ENCODE results near the gene UFL1. TPM values are rescaled to one million over a fixed set of nuclear protein-coding genes. Genes with fewer than 3 reads are reported as not detected.

UFL1 gene
- total and polyA plus RNA-seq, 2 experiments from 2014 or later: 9.0 to 9.9 TPM

- Histone ChIP-seq H3K4me3 (no peak overlapping the region), H3K4me1 (ENCODE audit: insufficient read depth) (no peaks in the 10 kb centered on the region), H4K20me1 (replicated peaks; ENCODE audit: insufficient read depth) (no peaks in the 10 kb centered on the region), H3F3A (replicated peaks; ENCODE audit: low read depth) (no peaks in the 10 kb centered on the region), H2AFZ (no peak overlapping the region; the same call in 1 of the 2 replicates), H3K79me2 (replicated peaks; ENCODE audit: insufficient read depth) (no peaks in the 10 kb centered on the region), H3K27me3 (ENCODE audit: insufficient read depth) (no peaks in the 10 kb centered on the region), H3K27ac (ENCODE audit: low read depth) (no peak overlapping the region), H3K4me2 (no peak overlapping the region), H3K36me3 (ENCODE audit: insufficient read depth) (no peaks in the 10 kb centered on the region; the same call in 1 of the 2 replicates), H3K9me2 (ENCODE audit: insufficient read depth) (no peaks in the 10 kb centered on the region)
- Mint-ChIP-seq H3K4me1 (peaks cover 2% of the 10 kb centered on the region; the same call in 1 of the 3 replicates), H3K27me3 (ENCODE audit: insufficient read depth, low read depth, poor library complexity) (no peaks in the 10 kb centered on the region), H3K27ac (no peak overlapping the region), H3K9me3 (no peaks in the 10 kb centered on the region), H3K4me3 (no peak overlapping the region), H3K36me3 (ENCODE audit: low read depth) (0 out of 3 replicates have a peak, but pooled peaks cover 6% of the 10 kb centered on the region)
- no peak for DNase-seq (ENCODE audit: low spot score)
- no peak for TF ChIP-seq STAT1 (IDR thresholded peaks at IDR 0.05; ENCODE audit: unreplicated experiment)
- TF ChIP-seq, protein P1, sequence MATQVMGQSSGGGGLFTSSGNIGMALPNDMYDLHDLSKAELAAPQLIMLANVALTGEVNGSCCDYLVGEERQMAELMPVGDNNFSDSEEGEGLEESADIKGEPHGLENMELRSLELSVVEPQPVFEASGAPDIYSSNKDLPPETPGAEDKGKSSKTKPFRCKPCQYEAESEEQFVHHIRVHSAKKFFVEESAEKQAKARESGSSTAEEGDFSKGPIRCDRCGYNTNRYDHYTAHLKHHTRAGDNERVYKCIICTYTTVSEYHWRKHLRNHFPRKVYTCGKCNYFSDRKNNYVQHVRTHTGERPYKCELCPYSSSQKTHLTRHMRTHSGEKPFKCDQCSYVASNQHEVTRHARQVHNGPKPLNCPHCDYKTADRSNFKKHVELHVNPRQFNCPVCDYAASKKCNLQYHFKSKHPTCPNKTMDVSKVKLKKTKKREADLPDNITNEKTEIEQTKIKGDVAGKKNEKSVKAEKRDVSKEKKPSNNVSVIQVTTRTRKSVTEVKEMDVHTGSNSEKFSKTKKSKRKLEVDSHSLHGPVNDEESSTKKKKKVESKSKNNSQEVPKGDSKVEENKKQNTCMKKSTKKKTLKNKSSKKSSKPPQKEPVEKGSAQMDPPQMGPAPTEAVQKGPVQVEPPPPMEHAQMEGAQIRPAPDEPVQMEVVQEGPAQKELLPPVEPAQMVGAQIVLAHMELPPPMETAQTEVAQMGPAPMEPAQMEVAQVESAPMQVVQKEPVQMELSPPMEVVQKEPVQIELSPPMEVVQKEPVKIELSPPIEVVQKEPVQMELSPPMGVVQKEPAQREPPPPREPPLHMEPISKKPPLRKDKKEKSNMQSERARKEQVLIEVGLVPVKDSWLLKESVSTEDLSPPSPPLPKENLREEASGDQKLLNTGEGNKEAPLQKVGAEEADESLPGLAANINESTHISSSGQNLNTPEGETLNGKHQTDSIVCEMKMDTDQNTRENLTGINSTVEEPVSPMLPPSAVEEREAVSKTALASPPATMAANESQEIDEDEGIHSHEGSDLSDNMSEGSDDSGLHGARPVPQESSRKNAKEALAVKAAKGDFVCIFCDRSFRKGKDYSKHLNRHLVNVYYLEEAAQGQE (IDR thresholded peaks at IDR 0.05; ENCODE audit: unreplicated experiment): no peak
- TF ChIP-seq ZNF331 (CRISPR knock-in tag; IDR thresholded peaks at IDR 0.05; ENCODE audit: low read depth): no peak
- no peak for TF ChIP-seq CTCF (conservative IDR thresholded peaks at IDR 0.05; ENCODE audit: low read depth in 2 of 2)
- TF ChIP-seq EZH2 (IDR thresholded peaks at IDR 0.05; ENCODE audit: low read depth, unreplicated experiment): no peak
- TF ChIP-seq, protein P2, sequence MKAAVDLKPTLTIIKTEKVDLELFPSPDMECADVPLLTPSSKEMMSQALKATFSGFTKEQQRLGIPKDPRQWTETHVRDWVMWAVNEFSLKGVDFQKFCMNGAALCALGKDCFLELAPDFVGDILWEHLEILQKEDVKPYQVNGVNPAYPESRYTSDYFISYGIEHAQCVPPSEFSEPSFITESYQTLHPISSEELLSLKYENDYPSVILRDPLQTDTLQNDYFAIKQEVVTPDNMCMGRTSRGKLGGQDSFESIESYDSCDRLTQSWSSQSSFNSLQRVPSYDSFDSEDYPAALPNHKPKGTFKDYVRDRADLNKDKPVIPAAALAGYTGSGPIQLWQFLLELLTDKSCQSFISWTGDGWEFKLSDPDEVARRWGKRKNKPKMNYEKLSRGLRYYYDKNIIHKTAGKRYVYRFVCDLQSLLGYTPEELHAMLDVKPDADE (IDR thresholded peaks at IDR 0.05): no peak
- TF ChIP-seq CREB1 (CRISPR knock-in tag; IDR thresholded peaks at IDR 0.05; ENCODE audit: low read depth): no peak
- no peak for TF ChIP-seq NANOG (IDR thresholded peaks at IDR 0.05; ENCODE audit: borderline replicate concordance)
- TF ChIP-seq ZNF114 (CRISPR knock-in tag; IDR thresholded peaks at IDR 0.05): no peak
- TF ChIP-seq POLR2AphosphoS5 (IDR thresholded peaks at IDR 0.05; ENCODE audit: low read depth): no peak
- ATAC-seq: no peak
Observed at GRCh38 chr6:96576221-96576620, 54.6 kb downstream of the UFL1 start.

Measured in GM23338 (cell line).